Measurements from ENCODE around the gene MTHFR.

MTHFR gene

GRCh38 chr1:11746795-11747487 lies 58.8 kb downstream of the MTHFR start:
- H3K36me3 Mint-ChIP-seq, result no peaks in the 10 kb centered on the region
- H3K4me1 Mint-ChIP-seq, result peaks cover 40% of the 10 kb centered on the region
- no peak for ATAC-seq
- DNase-seq (ENCODE audit: low spot score in 2 of 2), result no peak
- H3K9me3 Mint-ChIP-seq, result no peaks in the 10 kb centered on the region
- no peak overlapping the region for H3K27ac Mint-ChIP-seq
- H3K4me3 Mint-ChIP-seq, result no peak overlapping the region

DNA sequence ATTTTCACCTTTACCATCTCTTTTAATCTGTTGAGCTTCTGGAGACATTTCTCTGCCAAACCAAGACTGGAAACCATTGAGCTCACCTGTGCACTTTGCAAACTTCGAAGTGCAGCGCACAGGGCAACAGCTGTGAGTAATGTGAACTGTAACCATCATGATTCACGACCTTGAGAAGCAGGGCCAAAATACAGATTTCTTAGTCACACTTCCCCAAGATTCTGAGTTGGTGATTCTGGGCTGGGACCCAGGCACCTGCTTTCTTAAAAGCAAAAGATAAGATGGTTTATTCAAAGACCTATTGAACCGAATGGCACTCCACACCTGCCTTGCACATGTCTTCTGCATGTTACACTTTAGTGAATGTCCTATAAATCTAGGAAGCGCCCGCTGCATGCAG lies 59.7 kb downstream of the MTHFR start:
- DNase-seq (ENCODE audit: low spot score in 2 of 2) (no peak), ATAC-seq (no peak)
- Mint-ChIP-seq H3K36me3 (no peaks in the 10 kb centered on the region), H3K9me3 (no peaks in the 10 kb centered on the region), H3K4me3 (no peak overlapping the region), H3K4me1 (peaks cover 47% of the 10 kb centered on the region), H3K27ac (peak overlapping the region; percentile 19)

GRCh38 chr1:11744287-11744686 lies 61.5 kb downstream of the MTHFR start:
- Mint-ChIP-seq H3K36me3 (no peaks in the 10 kb centered on the region), H3K4me3 (no peak overlapping the region)

DNA sequence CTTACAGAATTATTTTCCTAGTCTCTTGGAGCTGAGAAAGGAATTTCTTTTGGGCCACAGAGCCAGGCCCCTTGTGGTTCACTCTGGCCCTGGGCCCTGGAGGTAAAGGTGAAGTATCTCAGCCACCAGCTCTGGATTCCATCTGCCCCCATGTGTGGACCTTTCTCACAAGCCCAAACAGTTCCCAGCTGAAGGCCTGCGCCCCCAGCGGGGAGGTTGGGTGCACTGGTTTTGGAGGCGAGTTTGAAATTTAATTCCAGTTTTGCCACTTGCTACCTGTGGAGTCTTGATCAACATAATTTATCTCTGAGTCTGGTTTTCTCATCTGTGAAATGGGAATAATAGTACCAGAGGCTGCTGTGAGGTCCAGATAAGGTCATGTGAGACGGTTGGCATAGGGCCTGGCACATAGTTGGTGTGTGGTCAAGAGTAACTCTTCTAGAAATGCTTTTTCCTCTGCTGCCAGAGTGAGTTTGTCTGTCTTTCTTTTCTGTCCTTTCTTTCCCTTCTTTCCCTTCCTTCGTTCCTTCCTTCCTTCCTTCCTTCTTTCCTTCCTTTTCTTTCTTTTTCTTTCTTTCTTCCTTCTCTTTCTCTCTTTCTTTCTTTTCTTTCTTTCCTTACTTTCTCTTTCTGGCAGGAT lies 63.7 kb downstream of the MTHFR start:
- peak overlapping the region; percentile 71 for H3K27ac Mint-ChIP-seq
- no peak for ATAC-seq
- no peaks in the 10 kb centered on the region for H3K9me3 Mint-ChIP-seq
- H3K4me1 Mint-ChIP-seq, result peaks cover 76% of the 10 kb centered on the region
- DNase-seq (ENCODE audit: low spot score in 2 of 2), result no peak
- H3K36me3 Mint-ChIP-seq, result no peaks in the 10 kb centered on the region
- H3K4me3 Mint-ChIP-seq, result peak overlapping the region; percentile 59

More at GRCh38 chr1:11744287-11744686, 61.5 kb downstream of the MTHFR start:
- ATAC-seq (no peak), DNase-seq (ENCODE audit: low spot score in 2 of 2) (no peak)
- Mint-ChIP-seq H3K27ac (no peak overlapping the region), H3K9me3 (no peaks in the 10 kb centered on the region), H3K4me1 (peaks cover 63% of the 10 kb centered on the region)

DNA sequence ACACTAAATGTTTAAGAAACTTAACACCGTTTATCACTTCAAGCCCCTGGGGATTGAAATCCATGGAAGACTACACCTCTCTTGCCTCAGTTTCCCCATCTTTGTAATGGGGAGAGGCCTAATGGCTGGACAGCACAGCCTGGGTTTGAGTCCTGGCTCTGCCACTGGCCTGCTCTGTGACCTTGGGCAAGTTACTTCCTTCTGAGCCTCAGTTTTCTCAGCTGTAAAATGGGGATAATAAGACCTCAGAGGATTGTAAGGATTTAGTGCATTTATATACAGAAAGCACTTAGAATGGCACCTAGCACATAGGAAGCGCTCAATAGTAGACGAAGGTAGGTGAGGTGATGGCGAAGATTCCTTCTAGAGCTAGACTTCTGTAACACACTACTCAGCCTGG lies 64.3 kb downstream of the MTHFR start:
- H3K9me3 Mint-ChIP-seq, result no peaks in the 10 kb centered on the region
- H3K4me3 Mint-ChIP-seq, result peak overlapping the region; percentile 59
- ATAC-seq, result no peak
- peaks cover 75% of the 10 kb centered on the region for H3K4me1 Mint-ChIP-seq
- H3K36me3 Mint-ChIP-seq, result no peaks in the 10 kb centered on the region
- H3K27ac Mint-ChIP-seq, result peak overlapping the region; percentile 75
- no peak for DNase-seq (ENCODE audit: low spot score in 2 of 2)

GRCh38 chr1:11740258-11741192 lies 65.2 kb downstream of the MTHFR start:
- DNase-seq (ENCODE audit: low spot score in 2 of 2) (no peak), ATAC-seq (peak; percentile 68)
- Mint-ChIP-seq H3K4me1 (peaks cover 73% of the 10 kb centered on the region), H3K27ac (peak overlapping the region; percentile 75), H3K4me3 (peak overlapping the region; percentile 59), H3K9me3 (no peaks in the 10 kb centered on the region), H3K36me3 (peaks cover 5% of the 10 kb centered on the region)

- no peak overlapping the region for H3K27ac Mint-ChIP-seq
- H3K36me3 Mint-ChIP-seq, result peaks cover 5% of the 10 kb centered on the region
- H3K9me3 Mint-ChIP-seq, result no peaks in the 10 kb centered on the region
- no peak for DNase-seq (ENCODE audit: low spot score in 2 of 2)
- no peak for ATAC-seq
- H3K4me1 Mint-ChIP-seq, result peaks cover 76% of the 10 kb centered on the region
- no peak overlapping the region for H3K4me3 Mint-ChIP-seq
Measured at GRCh38 chr1:11738783-11739182, 67.0 kb downstream of the MTHFR start.

DNA sequence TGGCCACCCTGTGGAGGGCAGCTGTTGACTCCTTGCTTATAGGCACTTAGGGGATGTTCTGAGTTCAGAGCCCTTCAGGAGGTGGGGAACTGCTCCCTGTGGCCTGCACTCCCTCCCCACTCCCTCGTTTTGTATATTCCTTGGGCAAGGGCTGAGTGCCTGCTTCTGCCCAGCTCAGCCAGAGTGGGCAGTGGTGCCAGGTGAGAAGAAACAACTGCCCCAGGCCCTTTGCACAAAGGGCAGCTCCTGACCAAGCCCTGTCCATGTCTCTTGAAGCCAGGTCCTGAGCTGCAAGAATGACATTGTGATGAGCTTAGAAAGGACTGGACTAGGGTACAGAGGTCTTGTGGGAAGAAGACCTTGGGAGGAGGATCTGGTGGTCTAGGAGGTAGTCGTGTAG lies 67.7 kb downstream of the MTHFR start:
- Mint-ChIP-seq H3K36me3 (peaks cover 5% of the 10 kb centered on the region), H3K27ac (no peak overlapping the region), H3K4me3 (no peak overlapping the region), H3K9me3 (no peaks in the 10 kb centered on the region), H3K4me1 (peaks cover 75% of the 10 kb centered on the region)
- DNase-seq (ENCODE audit: low spot score in 2 of 2) (no peak), ATAC-seq (no peak)

DNA sequence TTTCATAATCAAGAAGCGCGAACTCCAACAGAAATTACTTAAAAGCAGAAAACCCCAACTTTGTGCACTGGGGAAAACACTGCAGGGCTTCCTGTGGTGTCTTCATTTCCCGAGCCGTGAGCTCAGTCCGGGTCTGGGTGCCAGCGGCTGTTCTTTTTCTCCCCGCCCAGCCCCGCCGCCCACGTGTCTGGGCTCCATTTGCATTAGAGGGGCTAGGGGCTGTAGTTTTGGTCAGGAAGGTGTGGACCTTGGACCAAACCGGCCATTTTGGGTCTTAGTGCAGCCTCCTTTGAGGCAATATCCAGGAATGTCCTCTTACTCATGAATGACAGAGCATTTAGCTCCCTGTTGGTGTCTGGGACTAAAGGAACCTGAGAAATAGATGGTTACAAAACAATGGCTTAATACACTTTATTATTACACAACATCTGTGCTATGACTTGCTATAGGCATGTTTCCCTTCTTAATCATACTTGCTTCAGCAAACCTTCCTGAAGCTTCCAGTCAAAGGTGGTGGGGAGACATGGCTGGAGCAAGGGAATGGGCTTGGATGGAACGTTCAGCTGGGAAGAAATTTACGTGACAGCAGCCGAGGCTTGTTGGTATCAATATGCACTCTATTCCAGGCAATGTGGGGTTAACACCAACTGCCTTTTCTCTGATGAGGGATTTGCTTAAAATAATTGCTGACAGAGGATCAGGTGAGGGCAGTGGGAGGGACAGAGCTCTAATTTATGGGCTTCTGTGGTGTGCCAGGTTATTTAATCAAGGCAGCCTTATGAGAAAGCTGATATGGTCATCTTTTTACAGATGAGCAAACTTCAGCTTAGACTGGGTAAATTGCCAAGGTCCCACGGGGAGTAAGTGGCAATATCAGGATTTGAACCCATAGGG lies 68.8 kb downstream of the MTHFR start:
- Mint-ChIP-seq H3K4me3 (peak overlapping the region; percentile 95), H3K4me1 (peaks cover 67% of the 10 kb centered on the region), H3K36me3 (peaks cover 5% of the 10 kb centered on the region), H3K9me3 (no peaks in the 10 kb centered on the region), H3K27ac (peak overlapping the region; percentile 94)
- no peak for DNase-seq (ENCODE audit: low spot score in 2 of 2)
- ATAC-seq, result peak; percentile 58

- ATAC-seq (peak; percentile 87), DNase-seq (ENCODE audit: low spot score in 2 of 2) (peak; percentile 76 to 93)
- peaks cover 5% of the 10 kb centered on the region for H3K36me3 Mint-ChIP-seq
- peak within 1 kb of the TSS; percentile 95 for H3K4me3 Mint-ChIP-seq
- H3K27ac Mint-ChIP-seq, result peak within 1 kb of the TSS; percentile 94
- H3K9me3 Mint-ChIP-seq, result no peaks in the 10 kb centered on the region
- H3K4me1 Mint-ChIP-seq, result peaks cover 66% of the 10 kb centered on the region
Measured at GRCh38 chr1:11735854-11736745, 69.7 kb downstream of the MTHFR start, which contains the start of gene AGTRAP. AGTRAP (plus strand) TSS chr1:11736136; CDS start chr1:11736209, 73 bp downstream.

All from stimulated activated effector memory CD8-positive, alpha-beta T cell treated with anti-CD3 and anti-CD28 coated beads, Interleukin-12 subunit alpha, Interleukin-12 subunit beta, amount 100 ng/mL, for 72 hours (primary cell).